ENCODE results near the gene LRBA.
"Not testable (repeated sequence)": the region's sequence is repeated elsewhere in the genome, so short reads cannot be mapped to it uniquely, and the experiment has no call there.

LRBA gene

GRCh38 chr4:151014521-151015458 is at the start of gene LRBA:
LRBA (minus strand) TSS chr4:151015284; CDS start chr4:151014642, 642 bp downstream.
- DNase-seq (ENCODE audit: low read depth in 2 of 2, low spot score in 1 of 2): peak; percentile 60 to 73

DNA sequence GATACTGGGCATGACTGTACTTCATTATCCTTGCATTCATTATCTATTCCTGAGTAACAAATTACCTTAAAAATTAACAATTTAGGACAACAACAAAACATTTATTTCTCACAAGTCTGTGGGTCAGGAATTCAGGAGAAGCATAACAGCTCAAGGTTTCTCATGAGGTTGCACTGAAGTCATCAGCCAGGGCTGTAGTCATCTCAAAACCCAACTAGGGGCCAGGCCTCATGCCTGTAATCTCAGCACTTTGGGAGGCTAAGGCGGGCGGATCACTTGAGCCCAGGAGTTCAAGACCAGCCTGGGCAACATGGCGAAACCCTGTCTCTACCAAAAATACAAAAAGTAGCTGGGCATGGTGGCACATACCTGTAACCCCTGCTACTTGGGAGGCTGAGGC is 48.1 kb upstream of the LRBA start:
- DNase-seq (ENCODE audit: low read depth in 2 of 2, low spot score in 1 of 2): not testable (repeated sequence)

DNA sequence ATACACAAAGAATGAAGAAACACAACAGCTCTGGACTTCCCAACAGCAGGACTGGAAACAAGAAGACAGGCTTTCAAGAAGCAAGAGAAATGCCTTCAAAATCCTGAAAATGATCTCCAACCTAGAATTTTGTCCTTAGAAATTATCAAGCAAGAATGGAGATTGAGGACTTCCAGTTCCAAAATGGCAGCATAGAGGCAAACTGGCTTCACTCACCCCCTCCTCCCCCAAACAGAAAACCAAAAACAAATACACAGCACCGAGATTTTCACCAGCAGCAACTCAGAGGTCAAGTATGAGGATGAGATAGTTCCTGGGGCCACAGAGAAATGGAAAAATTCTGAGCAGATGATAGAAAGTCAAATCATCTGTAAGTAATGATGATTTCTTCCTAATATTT is 40.5 kb upstream of the LRBA start:
- no peak for DNase-seq (ENCODE audit: low read depth in 2 of 2, low spot score in 1 of 2)

DNA sequence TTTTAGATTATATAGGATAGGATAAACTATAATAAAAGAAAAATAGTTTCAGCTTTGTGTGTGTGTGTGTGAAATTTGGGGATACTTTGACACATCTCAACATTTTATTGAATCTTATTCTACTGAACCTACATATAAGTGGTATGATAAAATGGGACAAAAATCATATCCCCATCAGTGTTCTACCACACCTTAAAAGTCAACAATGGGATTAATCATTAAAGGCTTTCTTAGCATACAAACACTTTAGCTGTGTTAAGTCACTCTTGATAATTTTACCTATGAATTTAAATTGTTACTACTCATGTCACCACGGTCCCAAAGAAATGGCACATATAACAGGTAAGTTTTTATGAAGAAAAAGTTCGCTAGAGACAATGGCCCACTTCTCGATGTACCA is 37.7 kb upstream of the LRBA start:
- DNase-seq (ENCODE audit: low read depth in 2 of 2, low spot score in 1 of 2): no peak

- no peak for DNase-seq (ENCODE audit: low read depth in 2 of 2, low spot score in 1 of 2)
Observed at GRCh38 chr4:151049430-151049884, 34.4 kb upstream of the LRBA start.

GRCh38 chr4:151048913-151049312 is 33.8 kb upstream of the LRBA start:
- no peak for DNase-seq (ENCODE audit: low read depth in 2 of 2, low spot score in 1 of 2)

DNA sequence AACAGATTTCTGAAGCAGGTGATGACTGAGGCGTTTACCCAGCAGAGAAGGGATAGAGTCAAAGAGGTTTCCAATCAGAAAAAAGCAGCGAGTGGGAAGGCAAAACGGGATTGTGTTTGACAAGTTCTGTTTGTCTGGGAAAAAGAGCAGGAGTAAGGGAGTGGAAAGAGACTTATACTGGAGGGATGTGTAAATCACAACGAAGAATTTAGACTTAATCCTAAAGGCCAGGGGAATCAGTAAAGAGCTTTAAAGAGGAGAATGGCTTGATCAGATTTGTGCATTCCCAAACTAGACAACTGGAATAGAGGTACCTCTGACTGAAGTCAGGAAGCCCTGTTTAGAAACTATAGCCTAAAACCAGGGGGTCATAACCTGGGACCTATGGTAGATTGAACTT is 31.5 kb upstream of the LRBA start:
- DNase-seq (ENCODE audit: low read depth in 2 of 2, low spot score in 1 of 2): no peak

GRCh38 chr4:151045907-151046306 is 30.8 kb upstream of the LRBA start:
- DNase-seq (ENCODE audit: low read depth in 2 of 2, low spot score in 1 of 2): no peak

DNA sequence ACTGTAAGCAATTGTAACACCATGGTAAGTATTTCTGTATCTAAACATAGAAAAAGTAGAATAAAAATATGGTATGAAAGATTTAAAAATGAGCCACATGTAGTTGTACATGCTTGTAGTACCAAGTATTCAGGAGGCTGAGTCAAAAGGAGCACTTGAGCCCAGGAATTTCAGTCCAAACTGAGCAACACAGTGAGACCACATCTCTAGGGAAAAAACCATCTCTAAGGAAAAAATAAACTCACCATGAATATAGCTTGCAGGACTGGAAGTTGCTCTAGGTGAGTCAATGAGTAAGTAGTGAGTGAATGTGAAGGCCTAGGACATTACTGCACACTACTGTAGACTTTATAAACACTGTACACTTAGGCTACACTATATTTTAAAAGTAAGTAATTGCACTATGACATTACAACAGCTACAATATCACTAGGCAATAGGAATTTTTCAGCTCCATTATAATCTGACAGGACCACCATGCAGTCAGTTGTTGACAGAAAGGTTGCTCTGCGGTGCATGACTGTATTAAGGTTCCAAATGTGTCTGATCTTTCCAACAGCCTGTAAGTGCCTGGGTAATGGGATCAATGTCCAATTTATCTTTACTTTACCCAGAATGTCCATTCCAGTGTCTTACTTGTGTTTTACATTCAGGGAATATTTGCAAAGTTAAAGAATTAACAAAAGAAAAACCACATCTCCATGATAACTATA is 28.9 kb upstream of the LRBA start:
- DNase-seq (ENCODE audit: low read depth in 2 of 2, low spot score in 1 of 2): no peak

DNA sequence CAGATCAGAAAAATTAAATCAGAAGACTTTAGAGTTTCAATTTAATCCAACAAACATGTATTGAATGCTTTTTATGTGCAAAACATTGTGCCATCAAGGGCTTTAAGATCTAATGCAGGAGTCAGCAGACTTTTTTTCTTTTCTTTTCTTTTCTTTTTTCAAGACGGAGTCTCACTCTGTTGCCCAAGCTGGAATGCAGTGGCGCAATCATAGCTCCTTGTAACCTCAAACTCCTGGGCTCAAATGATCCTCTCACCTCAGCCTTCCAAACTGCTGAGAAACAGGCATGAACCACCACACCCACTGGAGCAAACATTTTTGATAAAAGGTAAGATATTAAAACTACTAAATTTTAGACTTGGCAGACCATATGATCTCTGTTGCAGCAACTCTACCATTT is 24.6 kb upstream of the LRBA start:
- no peak for DNase-seq (ENCODE audit: low read depth in 2 of 2, low spot score in 1 of 2)

GRCh38 chr4:151038452-151039157 is 23.5 kb upstream of the LRBA start:
- DNase-seq (ENCODE audit: low read depth in 2 of 2, low spot score in 1 of 2): no peak

- no peak for DNase-seq (ENCODE audit: low read depth in 2 of 2, low spot score in 1 of 2)
Observed at GRCh38 chr4:151035911-151036310, 20.8 kb upstream of the LRBA start.

- DNase-seq (ENCODE audit: low read depth in 2 of 2, low spot score in 1 of 2): no peak
Observed at GRCh38 chr4:151035328-151035727, 20.2 kb upstream of the LRBA start.

DNA sequence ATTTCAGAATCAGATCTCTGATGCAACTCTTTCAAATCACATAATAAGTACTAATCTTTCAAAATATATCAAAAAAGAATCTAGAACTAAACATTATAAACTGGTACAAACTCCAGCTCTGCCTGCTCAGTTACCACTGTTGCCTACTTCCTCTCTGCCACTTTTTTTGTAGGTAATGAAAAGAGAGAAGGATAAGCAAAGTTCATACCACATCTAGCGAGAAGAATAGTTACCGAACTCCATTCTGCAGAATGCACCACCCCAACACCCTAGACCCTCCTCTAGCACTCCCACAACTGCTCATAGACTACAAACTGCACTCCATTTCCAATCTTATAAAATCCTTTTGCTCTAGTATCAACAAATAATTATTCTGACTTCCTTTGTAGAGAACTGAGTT is 19.7 kb upstream of the LRBA start:
- no peak for DNase-seq (ENCODE audit: low read depth in 2 of 2, low spot score in 1 of 2)

GRCh38 chr4:151031831-151032605 is 16.9 kb upstream of the LRBA start:
- no peak for DNase-seq (ENCODE audit: low read depth in 2 of 2, low spot score in 1 of 2)

- DNase-seq (ENCODE audit: low read depth in 2 of 2, low spot score in 1 of 2): no peak
Observed at GRCh38 chr4:151029537-151029936, 14.5 kb upstream of the LRBA start.

DNA sequence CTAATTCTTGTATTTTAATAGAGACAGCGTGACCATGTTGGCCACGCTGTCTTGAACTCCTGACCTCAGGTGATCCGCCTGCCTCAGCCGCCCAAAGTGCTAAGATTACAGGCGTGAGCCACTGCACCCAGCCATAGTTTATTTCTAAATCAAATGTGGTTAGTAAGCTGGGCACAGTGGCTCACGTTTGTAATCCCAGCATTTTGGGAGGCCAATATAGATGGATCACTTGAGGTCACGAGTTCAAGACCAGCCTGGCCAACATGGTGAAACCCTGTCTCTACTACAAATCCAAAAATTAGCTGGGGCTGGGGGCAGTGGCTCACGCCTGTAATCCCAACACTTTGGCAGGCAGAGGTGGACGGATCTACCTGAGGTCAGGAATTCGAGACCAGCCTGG is 13.9 kb upstream of the LRBA start:
- not testable (repeated sequence) for DNase-seq (ENCODE audit: low read depth in 2 of 2, low spot score in 1 of 2)

DNA sequence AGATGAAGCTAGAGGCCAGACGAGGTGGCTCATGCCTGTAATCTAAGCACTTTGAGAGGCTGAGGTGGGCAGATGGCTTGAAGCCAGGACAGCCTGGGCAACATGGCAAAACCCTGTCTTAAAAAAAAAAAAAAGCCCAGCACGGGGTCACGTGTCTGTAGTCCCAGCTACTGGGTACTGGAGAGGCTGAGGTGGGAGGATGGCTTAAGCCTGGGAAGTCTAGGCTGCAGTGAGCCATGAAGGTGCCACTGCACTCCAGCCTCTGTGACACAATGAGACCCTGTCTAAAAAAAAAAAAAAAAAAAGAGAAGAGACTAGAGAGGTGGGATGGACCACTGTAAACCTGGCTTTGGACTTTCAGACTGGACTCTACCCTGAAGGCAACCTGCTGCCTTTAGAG is 10.7 kb upstream of the LRBA start:
- no peak for DNase-seq (ENCODE audit: low read depth in 2 of 2, low spot score in 1 of 2)

GRCh38 chr4:151022586-151022985 is 7.5 kb upstream of the LRBA start:
- DNase-seq (ENCODE audit: low read depth in 2 of 2, low spot score in 1 of 2): no peak

DNA sequence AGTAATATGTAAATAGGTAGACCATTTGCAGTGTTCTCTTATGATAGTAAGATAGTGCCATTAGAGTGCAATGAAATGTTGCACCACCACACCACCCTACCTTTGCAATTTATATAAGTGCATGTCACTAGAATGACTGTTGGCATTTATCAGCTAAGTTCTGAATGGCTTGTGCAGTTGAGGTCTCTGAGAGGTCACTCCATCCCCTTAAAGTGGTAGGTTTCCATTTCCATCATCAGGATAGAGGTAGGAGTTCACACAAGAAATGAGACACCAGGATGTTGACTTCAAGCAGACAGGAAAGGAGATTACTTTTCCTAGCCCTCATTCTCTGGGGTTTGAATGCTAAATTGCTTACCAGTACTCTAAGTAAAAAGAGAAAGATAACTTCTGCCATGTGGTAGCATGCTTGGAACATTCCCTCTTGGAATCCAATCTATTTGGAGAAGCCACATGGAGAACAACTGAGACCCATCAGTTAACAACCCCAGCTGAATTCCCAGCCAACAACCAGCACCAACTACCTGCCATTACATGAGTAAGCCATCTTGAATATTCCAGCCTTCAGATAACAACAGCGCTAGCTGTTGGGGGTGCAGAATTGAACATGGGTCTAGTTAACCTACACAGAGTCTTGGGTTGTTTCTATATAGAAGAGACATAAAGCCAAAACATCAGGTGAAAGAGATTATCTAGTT is 6.7 kb upstream of the LRBA start:
- DNase-seq (ENCODE audit: low read depth in 2 of 2, low spot score in 1 of 2): no peak
